ENCODE results near the gene BMPER.

GRCh38 chr7:33973231-33974015 is 68.1 kb downstream of the BMPER start:
- no peak for TF ChIP-seq CTCF (IDR thresholded peaks at IDR 0.05)
- no peak for TF ChIP-seq POLR2A (IDR thresholded peaks at IDR 0.05)

Measured in lower leg skin (tissue), 3 donors.